OCI-LY7 (cell line): ENCODE results near the gene CLEC18B. TPM values are rescaled to one million over a fixed set of nuclear protein-coding genes. Genes with fewer than 3 reads are reported as not detected.
"Not testable (repeated sequence)": the region's sequence is repeated elsewhere in the genome, so short reads cannot be mapped to it uniquely, and the experiment has no call there.

ENCODE experiments used
- BruUV-seq: library from RNA; stranded (reverse); fragments of 400-500 nt; replicated peaks from 2 replicates; lab custom pipeline; 2021; lab: Mats Ljungman, UMichigan
- CTCF ChIA-PET: fragments of 300-600 bp; sonication (Branson Sonifier 250); formaldehyde crosslinking; loops from one replicate; lab custom pipeline; 2022; ENCODE audit warnings: antibody characterized with exemption; ENCODE audit not compliant: unreplicated experiment; lab: Charles Lee
- POLR2A ChIA-PET: fragments of 300-600 bp; sonication (Branson Sonifier 250); formaldehyde crosslinking; loops from one replicate; lab custom pipeline; 2022; ENCODE audit warnings: antibody characterized with exemption; lab: Charles Lee
- DNase-seq: peaks from one replicate; pipeline ENCODE4 v3.0.0-alpha.2; 2015; ENCODE audit warnings: low spot score
- H2AFZ ChIP-seq: fragments of 200-600 bp; sonication (generic), shearing (Covaris generic); 2 replicates; pipeline ENCODE4 v1.6.1; 2014; ENCODE audit warnings: mild to moderate bottlenecking, antibody characterized with exemption, low read length, moderate library complexity
- H3K27ac ChIP-seq: fragments of 200-600 bp; sonication (generic); 2 replicates; pipeline ENCODE4 v1.5.1; 2014; ENCODE audit warnings: mixed run types, low read depth, mild to moderate bottlenecking, moderate library complexity, low read length, inconsistent platforms; ENCODE audit not compliant: poor library complexity, severe bottlenecking
- H3K36me3 ChIP-seq: fragments of 200-600 bp; sonication (generic); 2 replicates; pipeline ENCODE4 v1.6.1; 2014; ENCODE audit warnings: mild to moderate bottlenecking, antibody characterized with exemption, low read length, moderate library complexity, mixed read lengths; ENCODE audit not compliant: insufficient read depth
- H3K4me1 ChIP-seq: fragments of 200-600 bp; sonication (generic); 2 replicates; pipeline ENCODE4 v1.5.1; 2014; ENCODE audit warnings: mild to moderate bottlenecking, low read length; ENCODE audit not compliant: insufficient read depth, poor library complexity, severe bottlenecking
- H3K4me2 ChIP-seq: fragments of 200-600 bp; sonication (generic); 2 replicates; pipeline ENCODE4 v1.6.1; 2014; ENCODE audit warnings: mild to moderate bottlenecking, low read length
- H3K4me3 ChIP-seq: fragments of 200-600 bp; sonication (generic); 2 replicates; pipeline ENCODE4 v1.5.1; 2014; ENCODE audit warnings: mild to moderate bottlenecking, low read depth, low read length; ENCODE audit not compliant: poor library complexity, severe bottlenecking
- H3K79me2 ChIP-seq: fragments of 200-600 bp; sonication (generic); 2 replicates; pipeline ENCODE4 v1.6.1; 2016; ENCODE audit warnings: low read depth, mild to moderate bottlenecking, low read length, moderate library complexity, mixed read lengths; ENCODE audit not compliant: insufficient read depth
- H3K9me2 ChIP-seq: fragments of 200-600 bp; sonication (generic); 2 replicates; pipeline ENCODE4 v1.6.1; 2016; ENCODE audit warnings: mild to moderate bottlenecking, low read length, mixed read lengths; ENCODE audit not compliant: insufficient read depth
- H3K9me3 ChIP-seq: fragments of 200-600 bp; sonication (generic); 2 replicates; pipeline ENCODE4 v1.6.1; 2014; ENCODE audit warnings: mild to moderate bottlenecking, mixed run types, low read length, mixed read lengths
- H4K20me1 ChIP-seq: fragments of 200-600 bp; sonication (generic); 2 replicates; pipeline ENCODE4 v1.6.1; 2014; ENCODE audit warnings: mild to moderate bottlenecking, antibody characterized with exemption, low read length, moderate library complexity, mixed read lengths; ENCODE audit not compliant: insufficient read depth
- CTCF ChIP-seq: fragments of 200-600 bp; sonication (generic); conservative IDR thresholded peaks from 2 replicates; pipeline ENCODE4 v1.5.1; 2014; ENCODE audit warnings: mild to moderate bottlenecking, antibody characterized with exemption, low read length, moderate library complexity, mixed read lengths
- EZH2phosphoT487 ChIP-seq: fragments of 200-600 bp; sonication (generic); IDR thresholded peaks from 2 replicates; pipeline ENCODE4 v1.6.1; 2018; ENCODE audit warnings: low read depth, borderline replicate concordance, mild to moderate bottlenecking, mixed run types, antibody characterized with exemption, low read length, moderate library complexity, mixed read lengths
- intact Hi-C: fragments of 100-400 bp; cut with micrococcal nuclease; formaldehyde crosslinking; loops from one replicate; pipeline ENCODE4 v1.10.0; 2022; ENCODE audit not compliant: unreplicated experiment
- total RNA-seq, 2 experiments: library from RNA; depleted of rRNA in 1 of 2; stranded (reverse); fragments of >200 nt in 1 of 2; shearing (Covaris generic) in 1 of 2; gene quantifications; 2 replicates each; pipeline ENCODE4 v1.2.3, GENCODE V29; 2014 to 2022

CLEC18B gene
- total RNA-seq, 2 experiments from 2014 or later: 0.79 TPM; not detected in 1

GRCh38 chr16:74448990-74449389 is 27.7 kb upstream of the CLEC18B start:
- no peak for DNase-seq
- TF ChIP-seq CTCF (no peak), EZH2phosphoT487 (no peak)
- ChIA-PET POLR2A (interaction anchor here (0.6 kb wide), 1 partner anchor 478 kb away, joined by 3 read pairs; no protein-coding TSS in a partner anchor), CTCF (no interaction called here)
- H3K4me2 ChIP-seq: no peak overlapping the region
- H2AFZ ChIP-seq: no peak overlapping the region
- H3K9me3 ChIP-seq: no peaks in the 10 kb centered on the region
- no peaks in the 10 kb centered on the region for H3K9me2 ChIP-seq
- BruUV-seq: no TSS peak
- H3K4me3 ChIP-seq: no peak overlapping the region
- no peak overlapping the region for H3K27ac ChIP-seq
- H3K4me1 ChIP-seq: peaks cover 19% of the 10 kb centered on the region
- intact Hi-C loops: no loop called here
- H3K36me3 ChIP-seq: peaks cover 39% of the 10 kb centered on the region; the same call in 1 of the 2 replicates
- H4K20me1 ChIP-seq: no peaks in the 10 kb centered on the region
- H3K79me2 ChIP-seq: no peaks in the 10 kb centered on the region

DNA sequence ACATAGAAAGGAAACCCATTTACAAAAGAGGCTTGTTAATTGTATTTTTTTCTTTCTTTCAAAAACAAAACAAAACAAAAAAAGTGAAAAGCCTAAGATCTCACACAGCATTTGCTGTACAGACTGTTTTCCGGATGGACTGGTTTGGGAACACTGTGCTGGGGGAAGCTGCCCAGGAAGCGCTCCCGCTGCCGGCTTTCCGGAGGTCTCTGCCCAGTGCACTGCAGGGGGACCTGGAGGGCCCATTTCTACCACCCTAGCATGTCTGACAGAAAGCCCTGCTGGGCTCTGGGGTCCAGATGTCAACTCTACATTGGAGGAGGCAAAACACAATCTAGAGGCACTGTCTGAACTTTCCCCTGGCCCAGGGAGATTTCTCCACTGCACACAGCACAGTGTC is 26.3 kb upstream of the CLEC18B start:
- BruUV-seq: no TSS peak
- no peak for DNase-seq
- Histone ChIP-seq H3K9me2 (no peaks in the 10 kb centered on the region), H3K9me3 (no peaks in the 10 kb centered on the region), H3K4me1 (peaks cover 8% of the 10 kb centered on the region), H3K79me2 (no peaks in the 10 kb centered on the region), H3K4me3 (no peak overlapping the region), H4K20me1 (no peaks in the 10 kb centered on the region), H2AFZ (no peak overlapping the region), H3K36me3 (peaks cover 25% of the 10 kb centered on the region; the same call in 1 of the 2 replicates), H3K4me2 (no peak overlapping the region), H3K27ac (no peak overlapping the region)
- CTCF ChIA-PET: no interaction called here
- TF ChIP-seq EZH2phosphoT487: no peak
- TF ChIP-seq CTCF: no peak
- POLR2A ChIA-PET: no interaction called here
- intact Hi-C loops: no loop called here

- ChIA-PET POLR2A (no interaction called here), CTCF (no interaction called here)
- Histone ChIP-seq H3K4me3 (no peak overlapping the region), H3K9me2 (no peaks in the 10 kb centered on the region), H2AFZ (no peak overlapping the region), H3K27ac (no peak overlapping the region), H3K4me1 (peaks cover under 1% of the 10 kb centered on the region), H3K4me2 (no peak overlapping the region), H3K36me3 (peaks cover 18% of the 10 kb centered on the region; the same call in 1 of the 2 replicates), H3K79me2 (no peaks in the 10 kb centered on the region), H4K20me1 (no peaks in the 10 kb centered on the region), H3K9me3 (no peaks in the 10 kb centered on the region)
- DNase-seq: no peak
- BruUV-seq: no TSS peak
- no peak for TF ChIP-seq EZH2phosphoT487
- no peak for TF ChIP-seq CTCF
- intact Hi-C loops: no loop called here
These were observed 25.6 kb upstream of the CLEC18B start for GRCh38 chr16:74446866-74447265.

DNA sequence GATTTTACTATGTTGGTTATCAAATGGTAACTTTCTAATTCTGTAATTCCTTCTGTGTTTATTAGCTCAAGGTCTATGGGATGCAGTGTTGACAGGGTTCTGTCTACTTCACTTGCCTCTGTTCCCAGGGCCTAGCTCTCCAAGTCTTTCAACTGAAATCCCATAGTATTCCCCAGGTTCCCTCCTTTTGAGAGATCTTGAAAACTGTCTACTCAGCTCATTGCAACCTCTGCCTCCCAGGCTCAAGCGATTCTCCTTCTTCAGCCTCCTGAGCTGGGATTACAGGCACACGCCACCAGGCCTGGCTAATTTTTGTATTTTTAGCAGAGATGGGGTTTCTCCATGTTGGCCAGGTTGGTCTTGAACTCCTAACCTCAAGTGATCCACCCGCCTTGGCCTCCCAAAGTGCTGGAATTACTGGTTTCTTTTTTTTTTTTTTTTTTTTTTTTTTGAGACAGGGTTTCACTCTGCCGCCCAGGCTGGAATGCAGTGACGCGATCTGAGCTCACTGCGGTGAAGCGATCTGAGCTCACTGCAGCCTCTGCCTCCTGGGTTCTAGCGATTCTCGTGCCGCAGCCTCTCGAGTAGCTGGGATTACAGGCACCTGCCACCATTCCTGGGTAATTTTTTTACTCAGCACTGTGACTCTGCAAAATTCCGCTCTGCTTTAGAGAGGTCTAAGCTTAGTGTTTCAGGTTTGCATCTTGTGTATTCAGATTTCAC is 22.5 kb upstream of the CLEC18B start:
- H3K4me3 ChIP-seq, DNase-seq, CTCF ChIA-PET, H3K79me2 ChIP-seq, BruUV-seq, H4K20me1 ChIP-seq, H3K9me3 ChIP-seq, H3K4me1 ChIP-seq, H3K36me3 ChIP-seq, H2AFZ ChIP-seq, H3K27ac ChIP-seq, H3K9me2 ChIP-seq, H3K4me2 ChIP-seq, intact Hi-C loops: not testable (repeated sequence)
- POLR2A ChIA-PET: interaction anchor here (0.6 to 0.8 kb wide), 4 partner anchors 17 to 336 kb away, joined by 3 to 5 read pairs (median 3); no protein-coding TSS in a partner anchor
